Kidney glomerular epithelial cell (primary cell): ENCODE data around the gene TEF.

ENCODE experiments used
- DNase-seq: peaks from one replicate; lab custom pipeline; 2025; lab: John Stamatoyannopoulos, UW

TEF gene

DNA sequence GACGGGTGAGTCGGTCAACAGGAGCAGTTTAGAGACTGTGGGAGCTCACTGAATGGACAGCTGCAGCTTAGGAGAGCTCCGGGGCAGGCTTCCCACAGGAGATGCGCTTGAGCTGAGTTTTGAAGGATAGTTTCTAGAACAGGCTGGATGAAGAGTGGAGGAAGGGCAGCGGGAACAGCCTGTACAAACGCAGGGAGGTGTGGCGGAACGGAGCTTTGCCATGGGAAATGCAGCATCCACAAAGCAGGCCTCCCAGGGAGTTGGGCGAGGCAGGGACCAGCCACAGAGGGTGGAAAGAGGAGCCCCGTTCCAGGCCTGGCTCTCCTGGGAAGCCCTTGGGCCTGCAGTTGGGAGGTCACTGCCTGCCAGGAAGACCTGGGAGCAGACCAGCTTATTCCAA, 26.8 kb upstream of the TEF start:
- DNase-seq: no peak

DNA sequence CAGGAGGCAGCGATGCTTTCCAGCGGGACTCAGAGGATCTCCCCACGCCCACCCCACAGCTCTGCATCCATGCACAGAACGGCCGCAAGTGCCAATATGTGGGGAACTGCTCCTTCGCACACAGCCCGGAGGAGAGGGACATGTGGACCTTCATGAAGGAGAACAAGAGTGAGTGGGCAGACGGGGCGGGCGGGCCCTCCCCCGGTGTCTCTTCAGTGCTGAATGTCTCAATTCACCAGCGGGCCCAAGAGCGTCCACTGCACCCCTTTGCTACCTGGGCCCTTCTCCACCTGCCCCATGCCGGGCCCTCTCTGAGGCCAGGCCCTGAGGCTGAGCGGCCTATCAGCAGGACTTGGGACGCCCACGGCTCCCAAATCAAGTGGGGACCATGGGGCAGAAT, 25.8 kb upstream of the TEF start:
- DNase-seq: no peak

DNA sequence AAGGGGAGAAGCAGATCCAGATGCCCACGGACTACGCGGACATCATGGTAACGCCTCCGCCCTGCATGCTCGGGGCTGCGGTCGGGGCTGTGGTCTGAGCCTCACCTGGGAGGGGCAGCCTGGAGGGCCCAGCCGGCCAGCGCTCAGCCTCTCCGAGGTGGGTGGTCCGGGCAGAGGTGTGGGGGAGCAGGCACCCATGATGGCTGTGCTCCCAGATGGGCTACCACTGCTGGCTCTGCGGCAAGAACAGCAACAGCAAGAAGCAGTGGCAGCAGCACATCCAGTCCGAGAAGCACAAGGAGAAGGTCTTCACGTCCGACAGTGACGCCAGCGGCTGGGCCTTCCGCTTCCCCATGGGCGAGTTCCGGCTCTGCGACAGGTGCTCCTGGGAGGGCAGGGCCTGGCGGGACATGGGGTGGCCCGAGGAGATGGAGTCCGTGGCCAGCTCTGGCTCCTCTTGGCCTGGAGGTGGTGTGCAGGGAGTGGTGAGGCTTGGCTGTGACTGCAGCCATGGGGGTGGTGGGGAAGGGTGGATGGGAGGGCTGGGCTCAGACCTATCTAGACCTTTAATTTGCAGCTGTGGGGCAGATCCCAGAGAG, 25.2 kb upstream of the TEF start:
- no peak for DNase-seq

DNA sequence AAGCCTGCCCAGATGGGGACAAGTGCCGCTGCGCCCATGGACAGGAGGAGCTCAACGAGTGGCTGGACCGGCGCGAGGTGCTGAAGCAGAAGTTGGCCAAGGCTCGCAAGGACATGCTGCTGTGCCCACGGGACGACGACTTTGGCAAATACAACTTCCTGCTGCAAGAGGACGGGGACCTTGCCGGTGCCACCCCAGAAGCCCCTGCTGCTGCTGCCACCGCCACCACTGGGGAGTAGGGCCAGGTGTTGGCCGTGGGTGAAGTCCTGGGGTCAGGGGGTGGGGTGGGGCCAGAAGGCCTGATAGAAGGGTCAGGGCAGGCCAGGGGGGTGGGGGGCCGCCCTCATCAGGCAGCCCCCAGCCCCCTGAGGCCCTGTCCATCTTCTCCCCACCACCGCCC, 24.6 kb upstream of the TEF start:
- DNase-seq: no peak

DNA sequence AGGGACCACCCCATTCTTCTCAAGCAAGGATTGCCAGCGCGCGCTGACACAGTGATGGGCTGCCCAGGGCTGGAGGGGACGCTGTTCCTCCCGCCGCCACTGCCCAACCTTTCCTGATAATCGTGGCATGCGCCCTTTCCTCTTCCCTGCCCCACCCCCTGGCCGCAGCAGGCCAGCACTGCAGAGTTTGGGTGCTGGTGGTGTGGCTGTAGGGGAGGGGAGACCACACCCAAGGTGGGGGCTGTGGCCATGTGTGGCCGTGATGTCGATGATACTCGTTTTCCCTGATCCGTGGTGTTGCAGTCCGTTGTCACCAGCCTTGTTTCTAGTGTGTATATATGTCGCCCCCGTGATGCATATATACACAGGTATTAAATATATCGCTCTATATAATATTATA, 22.8 kb upstream of the TEF start:
- no peak for DNase-seq

DNA sequence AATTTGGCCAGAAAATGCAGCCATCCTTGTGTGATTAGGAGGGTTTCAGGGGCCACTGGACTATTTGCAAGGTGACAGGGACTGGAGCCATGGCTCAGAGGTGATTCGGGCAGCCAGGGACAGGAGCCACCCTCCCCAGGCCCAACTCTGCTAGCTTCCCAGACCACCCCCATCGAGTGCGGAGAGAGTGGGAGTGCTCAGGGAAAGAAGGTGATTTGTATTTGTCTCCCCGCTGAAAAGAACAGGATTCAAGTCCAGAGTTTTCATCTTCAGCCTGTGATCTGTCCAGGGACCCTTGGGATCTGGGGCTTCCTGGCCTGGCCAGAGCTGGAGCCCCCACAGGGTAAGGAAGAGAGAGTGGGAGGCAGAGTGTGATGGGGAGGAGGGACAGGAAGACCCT, 22.4 kb upstream of the TEF start:
- no peak for DNase-seq

DNA sequence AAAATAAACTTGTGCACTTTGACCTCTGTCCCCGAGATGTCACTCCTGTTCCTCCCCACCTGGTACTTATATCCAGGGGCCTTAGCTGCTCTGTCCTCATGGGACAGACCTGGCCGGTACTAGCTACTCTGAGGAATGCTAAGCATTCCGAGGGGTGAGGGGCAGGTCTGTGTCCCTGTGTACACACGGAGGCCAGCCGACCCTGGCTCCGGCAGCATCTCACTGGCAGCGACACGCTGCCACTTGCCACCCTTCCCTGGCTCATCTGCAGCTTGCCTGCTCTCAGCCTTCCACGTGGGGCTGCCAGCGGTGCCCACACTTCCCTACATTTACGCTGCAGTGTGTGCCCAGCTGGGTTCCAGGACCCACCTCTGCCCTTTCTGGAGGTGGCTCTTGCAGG, 21.6 kb upstream of the TEF start:
- DNase-seq: no peak

DNA sequence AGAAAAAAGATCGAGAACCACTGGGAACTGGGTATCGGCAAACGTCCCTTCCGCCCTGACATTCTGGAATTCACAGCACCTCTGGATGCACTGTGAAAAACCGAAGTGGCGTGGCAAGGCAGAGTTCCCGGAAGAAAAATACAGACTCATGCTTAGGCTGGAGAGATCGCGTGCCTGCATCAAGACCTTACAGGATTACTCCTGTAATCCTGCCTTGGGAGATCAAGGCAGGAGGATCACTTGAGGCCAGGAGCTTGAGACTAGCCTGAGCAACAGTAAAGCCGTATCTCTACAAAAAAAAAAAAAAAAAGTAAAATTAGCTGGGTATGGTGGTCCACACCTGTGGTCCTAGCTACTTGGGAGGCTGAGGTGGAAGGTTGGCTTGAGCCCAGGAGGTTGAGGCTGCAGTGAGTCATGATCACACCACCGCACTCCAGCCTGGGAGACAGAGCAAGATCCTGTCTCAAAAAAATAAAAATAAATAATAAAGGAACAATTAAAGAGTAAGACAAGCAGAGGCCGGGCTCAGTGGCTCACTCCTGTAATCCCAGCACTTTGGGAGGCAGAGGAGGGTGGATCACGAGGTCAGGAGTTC, 19.9 kb upstream of the TEF start:
- no peak for DNase-seq

DNA sequence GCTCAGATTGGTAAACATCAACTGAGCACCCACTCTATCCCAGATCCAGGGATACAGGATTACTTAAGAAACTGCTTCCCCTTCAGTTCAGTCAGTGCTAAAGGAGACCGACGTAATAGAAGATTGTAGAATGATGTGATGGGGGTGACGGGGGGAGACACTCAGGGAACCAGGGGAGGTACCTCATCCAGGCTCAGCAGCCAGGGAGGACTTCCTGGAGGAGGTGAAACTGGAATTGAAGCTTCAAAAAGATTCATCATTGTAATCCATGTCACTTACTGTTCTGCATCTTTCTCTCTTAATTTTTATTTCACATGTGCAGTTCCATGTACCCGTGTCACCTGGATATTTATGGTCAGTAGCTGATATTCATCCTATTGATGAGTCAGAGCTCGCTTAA, 19.1 kb upstream of the TEF start:
- DNase-seq: no peak

DNA sequence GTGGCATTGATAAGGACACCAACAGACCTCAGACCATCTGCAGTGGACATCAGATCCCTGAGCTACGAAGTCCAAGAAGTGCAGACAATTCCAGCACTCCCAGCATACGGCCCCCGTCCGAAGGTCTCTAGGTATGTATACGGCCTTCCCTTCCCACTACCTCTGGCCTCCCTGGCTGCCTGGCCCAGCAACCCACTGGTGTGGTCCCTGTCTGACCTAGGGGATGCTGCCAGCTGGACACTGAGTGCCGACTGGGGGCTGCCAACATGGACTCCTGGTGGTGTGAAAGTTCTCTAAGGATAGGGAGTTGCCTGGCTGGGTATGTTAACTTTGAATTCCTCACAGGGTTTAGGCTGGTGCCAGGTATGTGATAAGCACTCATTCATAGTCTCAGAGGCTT, 17.5 kb upstream of the TEF start:
- no peak for DNase-seq

DNA sequence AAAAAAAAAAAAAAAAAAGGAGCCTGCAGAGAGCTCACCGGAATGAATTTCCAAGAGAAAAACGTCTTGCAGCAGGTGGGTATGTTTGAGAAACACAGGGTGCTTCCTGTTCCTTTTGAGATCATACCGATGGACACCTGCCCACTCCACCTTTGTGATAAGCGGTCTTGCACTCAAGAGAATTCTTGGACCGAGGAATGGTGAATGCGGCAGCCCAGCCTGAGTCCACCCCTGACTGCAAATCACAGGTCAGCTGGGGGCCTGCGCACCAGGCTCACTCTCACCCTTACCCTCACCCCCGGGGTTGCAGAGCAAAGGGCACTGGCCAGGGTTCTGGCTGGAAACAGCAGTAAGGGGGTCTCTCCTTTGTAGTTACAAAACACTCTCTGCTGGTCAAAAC, 16.8 kb upstream of the TEF start:
- DNase-seq: no peak

DNA sequence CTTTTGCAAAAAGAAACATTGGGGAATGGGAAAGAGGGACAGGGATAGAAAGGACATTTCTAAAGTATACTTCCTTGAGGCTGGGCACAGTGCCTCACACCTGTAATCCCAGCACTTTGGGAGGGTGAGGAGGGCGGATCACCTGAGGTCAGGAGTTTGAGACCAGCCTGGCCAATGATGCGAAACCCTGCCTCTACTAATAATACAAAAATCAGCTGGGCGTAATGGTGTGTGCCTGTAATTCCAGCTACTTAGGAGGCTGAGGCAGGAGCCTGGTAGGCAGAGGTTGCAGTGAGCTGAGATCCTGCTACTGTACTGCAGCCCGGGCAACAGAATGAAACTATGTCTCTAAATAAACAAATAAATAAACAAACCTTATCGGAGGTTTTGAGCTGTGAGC, 16.3 kb upstream of the TEF start:
- no peak for DNase-seq

DNA sequence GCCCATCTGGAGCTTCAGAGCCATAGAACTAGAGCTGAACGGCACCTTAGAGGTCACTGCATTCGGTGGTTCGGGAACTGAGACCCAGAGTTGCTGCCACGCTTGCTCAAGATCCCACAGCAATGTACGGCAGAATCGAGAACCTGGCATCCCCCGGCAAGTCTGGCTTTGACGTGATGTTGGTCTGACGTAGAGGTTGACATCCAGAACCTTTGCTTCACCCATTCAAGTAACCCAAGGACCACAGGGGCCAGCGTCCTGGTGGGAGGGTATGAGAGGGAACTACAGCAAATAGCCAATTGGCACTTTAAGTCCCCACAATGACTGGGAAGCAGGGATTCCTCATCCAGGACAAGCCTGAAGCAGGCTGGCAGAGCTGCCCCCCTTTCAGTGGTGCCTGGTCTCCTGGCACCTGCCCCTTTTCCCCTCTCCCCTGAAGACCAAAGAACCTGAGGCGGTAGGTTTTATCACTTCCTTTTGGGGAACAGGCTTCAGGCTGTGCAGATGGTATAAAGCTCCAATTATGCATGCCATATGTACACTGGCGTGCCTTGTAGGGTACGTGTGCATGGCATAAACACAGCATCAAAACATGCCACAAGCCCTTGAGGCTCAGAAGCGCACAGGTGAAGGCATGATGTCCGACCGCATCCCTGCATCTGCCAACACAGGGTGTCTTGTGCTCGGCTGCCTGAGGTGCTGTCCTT, 15.3 kb upstream of the TEF start:
- DNase-seq: no peak

DNA sequence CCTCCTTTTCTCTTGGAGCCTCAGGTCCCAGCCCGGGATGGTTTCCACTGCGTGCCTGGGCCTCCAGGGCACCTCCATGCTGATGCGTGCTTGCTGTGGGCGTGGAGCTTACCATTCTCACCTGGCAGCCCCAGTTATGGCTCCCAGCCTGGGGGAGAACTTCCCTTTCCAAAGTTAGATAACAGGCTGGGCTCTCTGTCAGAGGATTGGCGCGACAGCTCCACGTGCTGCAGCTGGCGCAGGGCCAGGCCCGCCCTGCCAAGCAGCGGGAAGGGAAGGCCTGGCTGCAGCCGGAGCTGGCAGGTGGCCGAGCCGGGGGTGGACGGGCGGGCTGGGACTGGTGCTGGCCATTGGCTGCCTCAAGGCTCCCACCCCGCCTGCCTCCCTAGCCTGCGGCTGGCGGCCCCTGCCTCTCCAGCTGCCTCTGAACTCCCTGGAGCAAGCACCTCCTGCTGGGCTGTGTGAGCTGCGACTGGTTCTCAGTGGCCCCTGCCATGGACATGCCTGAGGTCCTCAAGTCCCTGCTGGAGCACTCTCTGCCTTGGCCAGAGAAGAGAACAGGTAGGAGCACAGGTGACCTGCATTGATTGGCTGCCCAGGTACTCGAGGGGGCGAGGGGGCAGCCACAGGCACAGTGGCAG, 14.6 kb upstream of the TEF start:
- peak; percentile 83 for DNase-seq

DNA sequence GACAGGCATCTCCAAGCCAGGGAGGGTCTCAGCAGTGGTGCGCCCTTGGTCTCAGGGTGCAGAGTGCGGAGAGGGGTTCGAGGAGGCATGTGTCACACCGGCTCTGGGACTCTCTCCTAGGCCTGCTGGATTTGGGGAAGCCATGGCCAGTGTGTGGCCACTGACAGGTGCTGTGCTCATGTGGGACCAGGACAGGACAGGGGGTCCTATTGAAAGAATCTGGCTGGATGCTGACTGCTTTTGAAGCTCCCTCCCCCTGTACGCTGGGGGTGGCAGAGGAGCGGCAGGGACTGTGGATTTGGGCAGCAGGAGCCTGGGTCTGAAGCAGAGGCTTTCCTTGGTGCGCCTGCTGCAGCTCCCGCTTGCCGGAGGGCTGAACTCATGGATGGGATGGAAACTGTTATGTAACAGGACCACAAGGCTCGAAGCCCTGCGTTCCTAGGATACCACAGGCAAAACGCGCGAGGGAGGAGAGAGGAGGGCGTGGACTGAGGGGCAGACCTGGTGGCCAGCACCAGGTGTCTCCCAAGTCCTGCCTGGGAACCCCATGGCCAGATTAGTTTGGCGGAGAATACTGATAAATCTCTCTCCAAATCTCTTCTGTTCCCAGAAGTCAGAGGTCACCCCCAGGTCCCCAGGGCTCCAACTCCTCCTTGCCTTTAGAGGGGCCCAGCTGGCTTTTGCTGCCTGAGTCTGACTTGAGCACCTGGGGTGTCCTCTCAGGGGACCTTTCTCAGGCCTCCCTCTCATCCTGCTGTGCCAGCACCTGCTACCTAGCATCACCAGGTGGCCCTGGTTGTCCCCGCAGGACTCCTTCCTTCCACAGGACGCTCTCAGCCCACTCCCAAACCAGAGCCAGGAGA, 13.8 kb upstream of the TEF start:
- DNase-seq: no peak

DNA sequence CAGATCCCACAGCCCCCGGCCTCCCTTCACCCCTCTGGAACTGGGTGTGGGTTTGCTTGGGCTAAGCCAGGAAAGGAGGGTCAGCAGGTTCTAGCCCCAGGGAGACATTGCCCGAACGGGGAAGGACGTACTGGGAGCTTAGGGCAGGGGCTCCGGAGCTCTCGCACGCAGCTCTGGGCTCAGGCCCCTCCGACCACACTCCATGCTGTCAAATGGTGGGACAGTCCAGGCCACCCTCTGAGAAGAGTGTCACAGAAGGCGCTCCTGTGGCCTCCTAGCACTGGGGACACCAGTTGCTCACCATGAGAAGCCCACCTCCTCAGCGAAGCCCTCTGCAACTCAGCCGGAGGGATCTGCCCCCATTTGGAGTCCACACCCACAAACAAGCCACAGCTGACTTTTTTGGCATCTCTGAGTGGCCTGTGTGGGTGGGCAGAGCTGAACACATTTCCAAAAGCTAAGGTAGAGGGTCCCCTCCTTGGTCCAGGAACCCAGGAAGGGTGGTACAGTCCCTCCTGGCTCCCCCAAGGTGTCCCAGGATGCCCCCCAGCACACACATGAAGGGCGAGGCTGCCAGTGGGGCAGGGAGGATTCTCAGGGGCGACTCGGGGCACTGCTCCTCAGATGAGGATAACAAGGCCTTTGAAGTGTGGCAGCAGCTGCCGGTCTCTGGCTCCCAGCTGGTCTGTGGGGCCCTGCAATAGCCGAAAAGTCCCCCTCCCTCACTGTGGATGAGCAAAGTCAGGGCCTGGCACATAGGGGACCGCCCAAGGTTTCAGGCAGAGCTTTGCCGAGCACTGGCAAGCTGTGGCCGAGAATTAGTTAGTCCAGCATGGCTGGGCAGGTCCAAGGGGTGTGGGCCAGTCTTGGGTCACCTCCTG, 13.0 kb upstream of the TEF start:
- DNase-seq: no peak

DNA sequence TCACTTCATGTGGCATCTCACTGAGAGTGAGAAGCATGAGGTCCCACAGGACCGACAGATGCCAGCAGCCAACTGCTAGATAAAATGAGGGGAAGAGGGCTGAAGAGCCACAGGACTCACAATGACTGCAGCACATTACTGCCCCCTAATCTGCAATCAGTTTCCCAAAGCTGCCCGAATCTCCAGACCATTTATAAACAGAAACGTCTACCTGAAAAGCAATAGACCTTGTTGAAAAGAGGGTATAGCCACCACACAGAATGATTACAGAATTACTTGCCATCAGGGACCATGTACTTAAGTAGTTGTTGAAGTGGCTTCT, 12.4 kb upstream of the TEF start:
- no peak for DNase-seq

DNA sequence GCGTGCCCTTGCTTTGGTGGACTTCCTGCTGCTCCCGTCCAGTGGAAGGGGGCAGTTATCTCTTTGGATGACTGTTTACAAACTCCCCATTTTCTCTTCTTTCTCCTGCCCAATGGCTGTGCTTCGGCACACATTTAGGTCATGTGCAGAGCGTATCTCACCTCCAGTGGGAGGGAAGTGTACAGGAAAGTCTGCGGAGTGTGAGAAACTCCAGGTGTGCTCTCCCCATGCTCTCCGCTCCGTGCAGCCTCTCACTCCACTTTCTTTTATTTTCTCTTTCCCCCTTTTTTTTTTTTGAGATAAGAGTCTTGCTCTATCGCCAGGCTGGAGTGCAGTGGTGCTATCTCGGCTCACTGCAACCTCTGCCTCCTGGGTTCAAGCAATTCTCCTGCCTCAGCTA, 11.9 kb upstream of the TEF start:
- DNase-seq: no peak

DNA sequence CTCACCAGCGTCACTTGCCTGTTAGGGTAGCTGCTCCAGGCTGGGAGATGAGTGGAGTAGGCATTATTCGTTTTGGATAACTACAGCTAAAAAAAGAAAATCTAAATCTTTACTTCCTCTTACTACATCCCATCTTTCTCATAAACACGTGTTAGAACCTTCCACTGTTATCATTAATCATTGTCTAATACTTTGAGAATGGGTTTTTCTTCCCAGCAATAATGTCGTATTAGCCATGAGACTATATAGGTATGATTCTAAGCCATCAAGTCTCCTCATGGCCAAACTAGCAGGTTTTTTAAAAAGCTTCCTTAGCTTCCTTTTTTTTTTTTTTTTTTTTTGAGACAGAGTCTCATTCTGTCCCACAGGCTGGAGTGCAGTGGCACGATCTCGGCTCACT, 3.9 kb upstream of the TEF start:
- DNase-seq: no peak

DNA sequence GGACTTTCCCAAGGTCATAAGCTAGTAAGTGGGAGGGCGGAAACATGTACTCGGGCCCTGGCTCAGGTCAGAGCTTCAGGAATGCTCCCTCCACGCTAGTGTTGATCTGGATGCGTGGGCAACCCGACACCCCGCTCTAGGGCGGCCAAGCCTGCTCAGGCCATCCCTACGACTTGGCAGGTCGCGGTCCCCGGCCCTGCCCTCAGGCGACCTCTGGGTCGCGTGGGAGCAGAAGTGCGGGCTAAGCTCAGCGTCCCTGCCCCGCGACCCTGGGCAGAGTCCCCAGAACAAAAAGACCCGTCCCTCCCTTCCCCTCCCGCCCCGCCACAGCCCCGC, 781 bp upstream of the TEF start:
- DNase-seq: peak; percentile 81

DNA sequence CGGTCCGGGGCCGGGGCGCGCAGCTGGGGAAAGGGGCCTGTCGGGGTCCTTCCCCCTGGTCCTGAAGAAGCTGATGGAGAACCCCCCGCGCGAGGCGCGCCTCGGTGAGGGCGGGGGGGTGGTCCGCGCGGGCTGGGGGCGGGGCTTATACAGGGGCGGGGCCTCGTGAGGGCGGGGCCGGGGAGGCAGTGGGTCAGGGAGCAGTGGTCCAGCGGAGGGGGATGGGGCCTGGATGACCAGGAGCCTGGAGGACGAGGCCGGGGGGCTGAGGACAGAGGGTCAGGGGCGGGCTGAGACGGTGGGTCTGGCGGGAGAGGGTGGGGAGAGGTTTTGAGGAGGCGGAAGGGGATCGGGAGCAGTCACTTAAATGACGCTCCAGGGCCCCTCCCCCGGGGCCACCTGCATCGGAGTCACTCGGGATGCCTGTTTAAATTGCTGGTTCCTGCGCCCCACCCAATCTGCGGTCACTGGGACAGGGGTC, 396 bp downstream of the TEF start:
- no peak for DNase-seq

DNA sequence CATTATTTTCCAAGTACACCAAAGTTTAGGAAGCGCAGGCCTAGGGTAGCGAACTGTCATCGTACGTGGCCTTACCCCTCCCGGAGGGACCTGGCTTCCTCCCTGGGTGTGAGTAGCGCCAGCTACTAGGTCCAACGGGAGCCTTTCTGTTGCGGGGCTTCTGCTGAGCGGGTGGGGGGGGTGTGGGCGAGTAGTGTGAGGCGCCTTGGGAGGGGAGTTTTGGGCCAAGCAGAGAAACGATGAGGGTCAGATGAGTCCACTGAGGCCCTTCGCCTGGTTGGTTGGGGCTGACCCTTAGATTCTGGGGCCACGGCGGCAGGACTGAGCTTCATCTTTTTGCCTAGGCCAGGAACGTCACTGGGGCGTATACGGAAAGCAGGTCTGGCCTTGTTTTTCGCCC, 868 bp downstream of the TEF start:
- no peak for DNase-seq
